HG03439 (cell line): ENCODE measurements around the gene OGDH.
"Not testable (repeated sequence)": the region's sequence is repeated elsewhere in the genome, so short reads cannot be mapped to it uniquely, and the experiment has no call there.

Source experiments
- ATAC-seq: cut with Tn5 transposase; IDR thresholded peaks from one replicate; pipeline ENCODE4 v1.9.1; 2021; ENCODE audit warnings: mild to moderate bottlenecking, moderate library complexity; ENCODE audit not compliant: unreplicated experiment

The OGDH gene

DNA sequence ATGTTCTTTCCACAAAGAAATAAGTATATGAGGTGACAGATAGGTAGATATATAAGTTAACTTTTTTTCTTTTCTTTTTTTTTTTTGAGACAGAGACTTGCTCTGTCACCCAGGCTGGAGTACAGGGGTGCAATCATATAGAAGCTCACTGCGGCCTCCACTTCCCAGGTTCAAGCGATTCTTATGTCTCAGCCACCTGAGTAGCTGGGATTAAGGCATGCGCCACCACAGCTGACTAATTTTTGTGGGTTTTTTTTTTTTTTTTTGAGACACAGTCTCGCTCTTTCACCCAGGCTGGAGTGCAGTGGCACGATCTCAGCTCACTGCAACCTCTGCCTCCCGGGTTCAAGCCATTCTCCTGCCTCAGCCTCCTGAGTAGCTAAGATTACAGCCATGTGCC, 126.5 kb downstream of the OGDH start:
- ATAC-seq: not testable (repeated sequence)

GRCh38 chr7:44733708-44734481, 127.5 kb downstream of the OGDH start:
- ATAC-seq: no peak

GRCh38 chr7:44735403-44736165, 129.2 kb downstream of the OGDH start:
- ATAC-seq: peak; percentile 59

DNA sequence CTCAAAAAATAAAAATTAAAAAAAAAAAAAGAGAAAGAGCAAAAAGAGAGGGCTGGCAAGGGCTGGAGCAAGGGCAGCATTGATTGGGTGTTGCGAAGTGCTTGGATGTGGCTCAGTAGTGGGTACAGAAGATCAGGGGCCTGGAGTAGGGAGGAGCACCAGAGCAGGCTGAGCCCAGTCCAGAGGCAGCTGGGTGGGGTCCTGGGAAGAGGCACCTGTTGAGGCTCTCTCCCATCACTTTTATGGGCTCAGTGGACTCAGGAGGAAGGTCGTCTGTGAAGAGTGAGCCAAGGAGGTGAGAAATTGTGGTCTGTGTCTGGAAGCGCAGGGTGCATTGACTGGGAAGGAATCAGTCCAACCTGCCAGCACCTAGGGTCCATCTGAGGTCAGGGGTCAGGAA, 130.5 kb downstream of the OGDH start:
- ATAC-seq: no peak

GRCh38 chr7:44738051-44738723, 131.8 kb downstream of the OGDH start:
- no peak for ATAC-seq

DNA sequence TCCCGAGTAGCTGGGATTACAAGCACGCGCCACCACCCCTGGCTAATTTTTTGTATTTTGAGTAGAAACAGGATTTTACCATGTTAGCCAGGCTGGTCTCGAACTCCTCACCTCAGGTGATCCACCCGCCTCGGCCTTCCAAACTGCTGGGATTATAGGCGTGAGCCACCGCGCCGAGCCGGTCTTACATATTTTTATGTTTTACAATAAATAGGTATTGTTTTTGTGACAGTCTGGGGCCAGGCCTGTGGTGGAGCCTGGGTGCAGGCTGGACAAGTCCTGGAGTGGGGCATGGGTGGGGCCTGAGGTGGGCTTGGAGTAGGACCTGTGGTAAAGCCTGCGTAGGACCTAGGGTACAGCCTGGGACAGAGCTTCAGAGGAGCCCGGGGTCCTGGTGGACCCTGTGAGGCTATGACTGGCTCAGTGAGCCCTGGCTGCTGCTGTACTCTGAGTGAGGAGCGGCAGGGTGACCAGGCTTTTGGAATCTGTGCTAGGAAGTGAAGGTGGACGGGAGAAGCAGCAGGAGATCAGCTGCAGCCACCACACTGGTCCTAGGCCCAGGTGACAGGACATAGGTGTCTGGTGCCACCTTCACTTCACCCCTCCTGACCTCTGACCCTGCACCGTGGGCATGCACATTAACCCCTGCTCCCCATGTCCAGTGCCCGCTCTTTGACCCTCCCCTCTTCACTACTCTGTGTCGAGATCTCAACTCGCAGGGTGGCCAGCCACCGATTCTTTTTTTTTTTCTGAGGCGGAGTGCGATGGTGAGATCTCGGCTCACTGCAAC, 132.6 kb downstream of the OGDH start:
- ATAC-seq: no peak

DNA sequence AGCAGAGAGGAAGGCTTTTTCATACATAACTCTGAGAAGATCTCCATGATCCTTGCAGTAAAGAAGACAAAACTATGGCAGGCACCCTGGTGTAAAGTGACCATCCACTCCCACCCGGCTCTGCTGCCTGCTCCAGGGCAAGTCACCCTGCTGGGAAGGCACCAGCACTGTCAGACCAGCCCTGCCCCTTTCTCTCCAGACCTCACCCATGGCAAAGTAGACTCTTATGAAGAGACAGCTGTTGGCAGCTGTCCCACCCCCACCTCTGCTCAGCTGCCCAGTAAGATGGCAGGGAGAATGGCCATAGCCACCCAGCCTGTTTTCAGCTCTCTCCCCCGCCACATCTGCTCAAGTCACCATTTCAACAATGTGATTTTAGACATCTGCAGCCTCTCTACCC, 133.6 kb downstream of the OGDH start:
- ATAC-seq: no peak

DNA sequence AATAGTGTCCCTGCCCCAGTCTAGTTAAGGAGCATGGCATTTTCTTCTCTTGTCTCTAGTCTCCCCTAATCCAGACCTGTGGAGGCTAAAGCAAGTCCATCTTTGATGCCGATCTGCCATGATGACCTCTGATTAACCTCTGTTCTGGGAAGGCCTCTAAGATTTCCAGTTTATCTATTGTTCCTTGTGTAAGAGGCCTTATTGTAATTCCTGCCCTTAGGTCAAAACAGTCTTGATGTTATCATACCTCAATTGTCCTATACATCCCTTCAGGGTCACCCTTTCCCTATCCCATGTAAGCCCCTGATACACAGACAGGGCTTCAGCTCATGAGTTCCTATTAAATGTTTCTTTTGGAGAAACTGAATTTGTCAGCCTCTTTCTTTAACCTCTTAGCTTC, 137.3 kb downstream of the OGDH start:
- ATAC-seq: no peak

- peak; percentile 77 for ATAC-seq
Measured at GRCh38 chr7:44748045-44748947, 141.9 kb downstream of the OGDH start, which contains the start of gene ZMIZ2. TSS of gene ZMIZ2 (plus strand) at chr7:44748847. CDS start at chr7:44756250, 7,403 bp downstream.

- ATAC-seq: peak; percentile 24
Measured at GRCh38 chr7:44748948-44749731, 142.7 kb downstream of the OGDH start.

DNA sequence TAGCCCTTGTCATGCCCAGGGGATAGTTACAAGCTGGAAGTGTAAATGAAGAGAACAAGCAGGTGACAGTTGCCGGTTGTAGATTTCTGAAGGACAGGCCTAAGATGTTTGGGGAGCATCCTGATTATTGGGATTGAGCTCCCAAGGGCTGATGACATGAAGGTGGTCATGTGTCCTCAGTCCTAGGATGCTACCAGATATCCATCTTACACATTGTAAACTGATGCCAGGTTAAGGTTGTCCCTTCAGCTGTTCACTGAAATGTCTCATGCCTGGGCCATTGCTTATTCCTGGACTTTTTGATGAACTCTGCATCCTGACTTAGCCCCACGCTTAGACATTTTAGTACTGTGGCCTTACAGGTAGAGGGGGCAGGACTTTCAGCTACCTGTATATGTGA, 143.6 kb downstream of the OGDH start:
- ATAC-seq: no peak

DNA sequence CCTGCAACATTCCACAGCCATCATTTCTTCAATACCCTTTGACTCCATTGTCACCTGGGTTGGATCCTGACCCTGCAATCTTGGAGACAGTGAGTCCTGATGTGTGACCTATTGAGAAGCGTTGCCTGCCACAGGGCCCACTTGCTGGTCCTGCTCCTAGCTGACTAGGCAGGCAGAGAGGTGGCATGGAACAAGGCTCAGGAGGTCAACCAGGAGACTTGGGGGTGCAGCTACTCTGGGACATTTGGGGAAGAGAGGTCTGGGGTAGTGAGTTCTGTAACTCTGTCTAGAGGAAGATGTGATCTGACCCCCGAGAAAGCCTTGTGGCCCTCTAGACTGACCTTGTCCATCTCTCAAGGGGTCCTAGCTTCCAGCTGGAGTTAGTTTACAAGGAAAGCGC, 144.0 kb downstream of the OGDH start:
- ATAC-seq: no peak

- peak; percentile 51 for ATAC-seq
Measured at GRCh38 chr7:44750921-44751571, 144.6 kb downstream of the OGDH start.

- no peak for ATAC-seq
Measured at GRCh38 chr7:44752822-44753221, 146.4 kb downstream of the OGDH start.

DNA sequence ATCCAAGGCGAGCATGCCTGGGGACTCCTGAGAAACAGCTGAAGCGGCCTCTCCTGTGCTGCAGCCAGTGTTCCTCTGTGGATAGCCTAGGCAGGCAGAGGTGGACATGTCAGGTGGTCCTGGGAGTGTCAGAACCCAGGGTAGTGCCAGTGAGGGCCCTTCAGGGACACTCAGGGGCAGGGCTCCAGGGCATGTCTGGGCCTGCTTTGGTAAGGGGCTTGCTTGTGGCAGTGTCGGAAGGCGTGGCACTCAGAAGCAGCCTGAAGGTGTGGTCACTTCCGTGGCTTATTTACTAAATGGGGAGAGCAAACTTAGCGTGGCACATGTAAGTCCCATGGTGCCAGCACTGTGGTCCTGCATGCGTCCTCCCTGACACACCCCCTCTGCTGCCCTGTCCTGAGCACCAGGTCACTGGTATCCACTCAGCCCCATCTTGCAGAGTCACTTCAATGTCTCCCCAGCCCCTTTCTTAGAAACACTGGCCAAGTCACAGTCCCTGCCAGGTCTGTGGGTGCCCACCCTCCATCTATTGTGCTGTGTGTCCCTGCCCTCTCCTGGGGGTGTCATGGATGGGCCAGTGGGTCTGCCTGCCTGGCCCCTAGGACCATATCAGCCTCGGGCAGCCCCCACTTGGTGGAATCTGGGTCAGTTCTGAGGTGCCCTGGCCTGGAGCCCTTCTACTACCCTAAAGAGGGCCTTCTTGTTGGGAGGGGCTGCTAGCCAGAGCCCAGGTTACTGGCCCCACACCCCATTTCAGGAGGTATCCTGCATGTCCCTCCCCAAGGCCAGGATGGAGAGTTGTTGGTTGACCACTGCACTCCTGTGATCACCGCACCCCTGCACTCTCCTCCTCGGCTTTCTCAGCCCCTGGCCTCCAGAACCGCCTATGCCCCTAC, 148.6 kb downstream of the OGDH start:
- ATAC-seq: no peak

DNA sequence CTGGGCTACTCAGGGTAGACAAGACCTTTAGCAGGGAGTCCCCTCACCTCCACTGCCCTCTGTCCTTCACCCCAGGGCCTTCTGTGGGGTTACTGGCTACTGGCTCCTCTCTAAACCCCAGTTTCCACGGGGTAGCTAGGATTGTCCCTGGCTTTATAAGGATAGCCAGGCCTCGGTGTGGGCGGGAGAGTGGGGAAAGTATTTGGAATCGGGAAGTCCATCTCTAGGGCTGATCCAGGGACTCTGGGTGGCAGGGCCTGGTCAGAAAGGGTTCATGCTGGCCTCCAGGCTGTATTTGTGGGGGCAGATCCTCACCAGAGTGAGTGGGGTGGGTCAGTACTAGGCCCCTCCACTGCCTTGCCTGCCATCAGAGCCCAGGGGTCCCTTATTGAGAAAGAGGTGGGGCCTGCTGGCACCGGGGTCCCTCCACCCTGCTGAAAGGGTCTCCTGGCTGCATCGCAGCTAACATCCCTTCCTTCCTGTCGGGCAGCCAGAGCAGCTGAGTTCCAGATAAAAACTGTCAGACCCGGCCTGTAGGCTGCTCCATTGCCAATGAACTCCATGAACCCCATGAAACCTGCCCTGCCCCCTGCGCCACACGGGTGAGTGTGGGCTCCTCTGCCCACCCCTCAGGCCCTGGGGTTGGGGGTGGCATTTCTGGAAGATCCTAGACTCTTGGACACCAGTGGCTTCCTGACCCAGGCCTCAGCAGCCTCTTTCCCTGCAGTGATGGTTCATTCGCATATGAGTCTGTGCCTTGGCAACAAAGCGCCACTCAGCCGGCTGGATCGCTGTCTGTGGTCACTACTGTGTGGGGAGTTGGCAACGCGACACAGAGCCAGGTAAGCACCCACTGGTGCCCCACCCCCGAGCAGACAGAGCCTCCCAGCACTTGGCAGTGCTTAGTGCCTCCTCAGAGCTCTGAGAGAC, 149.5 kb downstream of the OGDH start:
- ATAC-seq: no peak
